Erythroblast (primary cell): ENCODE measurements around the gene PMF1.
"Not testable (repeated sequence)": the region's sequence is repeated elsewhere in the genome, so short reads cannot be mapped to it uniquely, and the experiment has no call there.

ENCODE experiments used
- DNase-seq, 2 experiments: peaks; one replicate each; lab custom pipeline; 2025; lab: John Stamatoyannopoulos, UW
- GATA1 ChIP-seq: IDR thresholded peaks from 2 replicates; pipeline ENCODE4 v1.6.1; 2011; ENCODE audit warnings: low read depth, mild to moderate bottlenecking, control low read depth, low read length, moderate library complexity
- POLR2A ChIP-seq: IDR thresholded peaks from 2 replicates; pipeline ENCODE4 v1.6.1; 2011; ENCODE audit warnings: mild to moderate bottlenecking, low read length

The PMF1 gene

DNA sequence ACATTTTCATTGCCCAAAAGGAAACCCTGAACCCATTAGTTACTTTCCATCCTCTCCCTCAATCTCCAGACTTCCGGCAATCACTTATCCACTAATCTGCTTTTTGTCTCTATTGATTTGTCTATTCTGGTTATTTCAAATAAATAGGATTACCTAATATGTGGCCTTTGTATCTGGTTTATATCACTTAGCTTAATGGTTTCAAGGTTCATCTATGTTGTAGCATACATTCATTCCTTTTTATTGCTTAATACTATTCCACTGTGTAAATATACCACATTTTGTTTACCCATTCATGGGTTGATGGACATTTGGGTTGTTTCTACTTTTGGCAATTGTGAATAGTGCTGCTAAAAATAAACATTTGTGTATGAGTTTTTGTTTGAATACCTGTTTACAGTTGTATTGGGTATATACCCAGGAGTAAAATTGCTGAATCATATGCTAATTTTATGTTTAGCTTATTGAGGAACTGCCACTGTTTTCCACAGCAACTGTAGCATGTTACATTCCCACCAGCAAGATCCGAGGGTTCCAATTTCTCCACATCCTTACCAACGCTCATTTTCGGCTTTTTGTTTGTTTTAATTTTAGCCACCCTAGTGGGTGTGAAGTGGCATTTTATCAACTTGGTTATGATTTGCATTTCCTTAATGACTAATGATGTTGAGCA, 21.4 kb upstream of the PMF1 start:
- TF ChIP-seq GATA1 (no peak), POLR2A (no peak)
- DNase-seq: peak in 1 of 2 experiments; percentile 15

DNA sequence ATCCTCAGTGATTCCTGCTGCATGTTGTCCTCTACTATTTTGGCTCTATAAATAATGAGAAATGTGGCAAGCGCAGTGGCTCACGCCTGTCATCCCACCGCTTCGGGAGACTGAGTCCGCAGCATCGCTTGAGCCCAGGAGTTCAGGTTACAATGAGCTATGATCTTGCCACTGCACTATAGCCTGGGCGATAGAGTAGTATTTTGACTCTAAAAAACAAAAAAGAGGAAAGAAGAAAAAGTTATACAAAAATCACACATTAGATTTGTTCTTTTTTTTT, 19.7 kb upstream of the PMF1 start:
- DNase-seq: no peak
- TF ChIP-seq GATA1: no peak

- DNase-seq: peak; percentile 99
- TF ChIP-seq POLR2A (peak; percentile 94), GATA1 (no peak)
Measured at GRCh38 chr1:156193488-156194299, 19.1 kb upstream of the PMF1 start, which contains the start of gene SLC25A44. SLC25A44 (plus strand) TSS chr1:156194104; CDS start chr1:156199848, 5,744 bp downstream.

DNA sequence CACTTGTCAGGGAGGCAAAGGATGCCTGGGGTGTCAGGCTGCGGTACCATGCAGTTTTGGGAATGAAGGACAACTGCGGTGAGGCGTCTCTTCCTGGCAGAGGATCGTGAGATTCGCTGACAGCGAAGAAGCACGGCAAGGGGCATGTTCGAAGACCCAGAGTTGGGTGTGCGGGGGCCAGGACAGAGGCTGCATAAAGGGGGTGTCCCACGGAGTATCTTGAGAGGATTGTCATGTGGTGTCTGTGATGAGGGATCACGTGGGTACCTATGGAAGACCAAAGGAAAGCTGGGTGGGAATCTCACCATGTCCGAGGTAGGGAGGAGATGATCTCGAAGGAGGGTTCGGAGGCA, 18.5 kb upstream of the PMF1 start:
- DNase-seq: no peak
- TF ChIP-seq GATA1 (no peak), POLR2A (no peak)

- DNase-seq: no peak
- TF ChIP-seq GATA1 (no peak), POLR2A (no peak)
Measured at GRCh38 chr1:156195853-156196252, 17.0 kb upstream of the PMF1 start.

DNA sequence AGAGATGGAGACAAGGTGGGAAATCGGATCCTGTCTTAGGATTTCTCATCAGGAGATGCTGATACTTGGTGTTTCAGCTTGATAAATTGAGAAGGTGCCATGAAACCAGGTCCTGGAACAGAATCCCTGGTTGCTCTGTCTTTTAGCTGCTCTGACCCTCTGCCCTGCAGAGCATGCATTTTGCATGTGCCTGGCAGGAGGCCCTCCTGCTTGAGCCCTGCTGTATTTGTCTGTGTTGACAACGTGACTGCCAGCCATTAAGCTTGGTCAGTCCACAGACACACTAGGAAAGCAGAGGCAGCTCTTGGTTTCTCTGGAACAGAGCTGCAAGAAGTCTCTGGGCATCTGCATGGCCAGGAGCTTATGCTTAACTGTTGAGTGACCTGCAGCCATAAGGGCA, 16.4 kb upstream of the PMF1 start:
- TF ChIP-seq GATA1 (no peak), POLR2A (no peak)
- DNase-seq: no peak

DNA sequence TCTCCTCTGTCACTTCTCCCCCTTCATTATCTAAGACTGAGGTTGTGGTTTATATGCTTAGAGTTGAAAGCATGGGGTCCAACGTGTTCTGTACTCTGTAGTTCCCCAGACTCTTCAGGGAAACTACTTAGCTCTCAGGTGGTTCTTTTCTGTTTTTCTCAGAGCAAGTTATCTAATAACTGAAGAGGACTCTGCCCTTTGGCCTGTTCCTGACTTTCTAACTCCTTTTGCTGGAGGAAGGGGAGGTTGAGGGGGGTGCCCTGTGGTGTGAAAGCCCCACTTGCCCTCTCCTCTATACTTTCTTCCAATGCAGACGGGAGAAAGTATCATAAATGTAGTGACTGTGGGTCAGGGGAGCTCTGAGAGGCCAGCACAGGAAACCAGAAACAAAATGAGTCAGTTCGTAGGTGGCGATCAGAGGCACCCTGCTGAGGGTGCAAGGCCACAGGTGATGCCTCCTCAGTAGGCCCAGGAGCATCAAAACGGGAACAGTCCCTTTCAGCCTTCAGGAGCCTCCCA, 13.9 kb upstream of the PMF1 start:
- no peak for DNase-seq
- TF ChIP-seq POLR2A (no peak), GATA1 (no peak)

- DNase-seq: no peak
- no peak for TF ChIP-seq POLR2A
- no peak for TF ChIP-seq GATA1
Measured at GRCh38 chr1:156200044-156200443, 12.8 kb upstream of the PMF1 start.

- TF ChIP-seq GATA1 (no peak), POLR2A (no peak)
- DNase-seq: peak in 1 of 2 experiments; percentile 11
Measured at GRCh38 chr1:156203331-156203730, 9.5 kb upstream of the PMF1 start.

GRCh38 chr1:156204686-156205085, 8.1 kb upstream of the PMF1 start:
- DNase-seq: no peak
- no peak for TF ChIP-seq GATA1
- TF ChIP-seq POLR2A: no peak

DNA sequence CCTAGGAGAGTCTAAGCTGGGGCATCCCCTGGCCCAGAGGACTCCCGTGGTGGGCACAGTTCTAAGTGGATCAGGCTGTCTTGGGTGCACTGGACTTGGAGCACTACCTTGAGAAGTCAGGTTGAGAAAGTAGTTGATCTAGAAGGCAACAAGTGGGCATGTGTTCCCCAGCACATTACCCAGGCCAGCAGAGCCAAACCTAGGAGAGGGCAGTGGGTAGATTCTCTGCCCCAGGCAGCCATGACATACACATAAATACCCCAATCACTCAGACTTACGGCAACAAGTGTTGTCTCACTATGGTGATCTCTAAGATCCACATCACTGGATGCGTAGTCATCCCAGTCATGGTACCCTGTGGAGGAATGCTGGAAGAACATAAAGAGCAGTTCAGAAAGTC, 1.6 kb upstream of the PMF1 start:
- no peak for DNase-seq
- no peak for TF ChIP-seq POLR2A

- DNase-seq: no peak
- TF ChIP-seq GATA1: no peak
- no peak for TF ChIP-seq POLR2A
Measured at GRCh38 chr1:156212130-156212529, 677 bp upstream of the PMF1 start.

GRCh38 chr1:156213644-156213966, 798 bp downstream of the PMF1 start:
- DNase-seq: no peak
- TF ChIP-seq GATA1 (no peak), POLR2A (no peak)

DNA sequence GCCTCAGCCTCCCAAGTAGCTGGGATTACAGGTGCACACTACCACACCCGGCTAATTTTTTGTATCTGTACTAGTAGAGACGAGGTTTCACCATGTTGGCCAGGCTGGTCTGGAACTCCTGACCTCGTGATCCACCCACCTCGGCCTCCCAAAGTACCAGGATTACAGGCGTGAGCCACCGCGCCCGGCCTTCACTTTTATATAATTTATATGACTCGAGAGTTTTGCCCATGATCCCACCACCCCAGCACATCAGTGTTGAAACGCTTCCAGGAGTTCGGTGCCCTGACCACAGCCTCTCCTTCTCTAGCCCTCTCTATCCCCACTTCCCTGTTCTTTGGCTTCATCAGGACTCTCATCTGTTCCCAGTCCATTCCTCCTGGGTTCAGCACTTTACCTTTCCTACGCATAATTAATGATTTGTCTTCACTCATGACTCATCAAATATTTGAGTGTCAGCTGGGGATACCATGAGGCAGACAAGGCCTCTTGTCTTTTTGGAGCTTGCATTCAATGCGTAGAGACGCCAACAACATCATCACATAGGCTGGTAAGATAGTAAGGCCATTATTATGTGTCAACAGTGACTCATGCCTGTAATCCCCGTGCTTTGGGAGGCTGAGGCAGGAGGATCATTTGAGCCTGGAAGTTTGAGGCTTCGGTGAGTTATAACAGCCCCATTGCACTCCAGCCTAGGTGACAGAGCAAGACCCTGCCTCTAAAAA, 1.4 kb downstream of the PMF1 start:
- DNase-seq: peak; percentile 47 to 54
- TF ChIP-seq GATA1 (no peak), POLR2A (no peak)

GRCh38 chr1:156216361-156217086, 3.7 kb downstream of the PMF1 start:
- DNase-seq: not testable (repeated sequence)
